Panc1 (cell line): ENCODE results near the gene USP37. TPM values are rescaled to one million over a fixed set of nuclear protein-coding genes. Genes with fewer than 3 reads are reported as not detected.

Experiments
- ATAC-seq: fragments of 200-7000 bp; cut with Tn5 transposase; 2 replicates; pipeline ENCODE4 v1.9.1; 2020; ENCODE audit warnings: mild to moderate bottlenecking, moderate library complexity
- BruUV-seq: library from RNA; stranded (reverse); fragments of 400-500 nt; replicated peaks from 2 replicates; lab custom pipeline; 2021; lab: Mats Ljungman, UMichigan
- CTCF ChIA-PET: fragments of 300-600 bp; sonication (Branson Sonifier 250); formaldehyde crosslinking; loops from one replicate; lab custom pipeline; 2022; ENCODE audit warnings: antibody characterized with exemption; lab: Charles Lee
- POLR2A ChIA-PET: fragments of 300-600 bp; sonication (Branson Sonifier 250); formaldehyde crosslinking; loops from one replicate; lab custom pipeline; 2022; ENCODE audit warnings: antibody characterized with exemption; lab: Charles Lee
- DNase-seq: peaks from one replicate; pipeline ENCODE4 v3.0.0-alpha.2; 2010; ENCODE audit warnings: low read depth, low spot score
- H3K27ac ChIP-seq: 2 replicates; pipeline ENCODE4 v1.5.1; 2011; ENCODE audit warnings: mild to moderate bottlenecking, low read length, inconsistent platforms
- H3K27me3 ChIP-seq: fragments of 200-500 bp; sonication (Bioruptor generic); 2 replicates; pipeline ENCODE4 v1.6.0; 2014; ENCODE audit warnings: low read length, inconsistent platforms; ENCODE audit not compliant: control insufficient read depth, insufficient read depth
- H3K36me3 ChIP-seq: fragments of 200-500 bp; sonication (Bioruptor generic); 2 replicates; pipeline ENCODE4 v1.5.1; 2014; ENCODE audit warnings: inconsistent platforms, mild to moderate bottlenecking, low read length, moderate library complexity; ENCODE audit not compliant: control insufficient read depth, insufficient read depth
- H3K4me1 ChIP-seq: 2 replicates; pipeline ENCODE4 v1.5.1; 2011; ENCODE audit warnings: inconsistent platforms, mild to moderate bottlenecking, low read length, moderate library complexity; ENCODE audit not compliant: control insufficient read depth, insufficient read depth
- H3K4me3 ChIP-seq, 2 experiments: 2 replicates each; pipeline ENCODE4 v1.5.1; 2011 to 2012; ENCODE audit warnings: low read depth in 2 of 2, low read length in 2 of 2, mild to moderate bottlenecking in 2 of 2, inconsistent platforms in 1 of 2, moderate library complexity in 1 of 2
- H3K9me3 ChIP-seq: fragments of 200-500 bp; sonication (Bioruptor generic); 2 replicates; pipeline ENCODE4 v1.5.1; 2014; ENCODE audit warnings: low read depth, mild to moderate bottlenecking, inconsistent platforms, low read length, moderate library complexity; ENCODE audit not compliant: control insufficient read depth, insufficient read depth
- CTCF ChIP-seq: fragments of 450-650 bp; IDR thresholded peaks from 2 replicates; pipeline ENCODE4 v1.5.1; 2017; ENCODE audit warnings: mild to moderate bottlenecking
- POLR2AphosphoS5 ChIP-seq: IDR thresholded peaks from 2 replicates; pipeline ENCODE4 v1.6.1; 2012; ENCODE audit warnings: mild to moderate bottlenecking, low read depth, low read length, moderate library complexity
- REST ChIP-seq, 2 experiments: IDR thresholded peaks; 2 replicates each; pipeline ENCODE4 v1.6.1; 2011 to 2012; ENCODE audit warnings: low read depth in 2 of 2, control low read depth in 1 of 2, low read length in 1 of 2, mild to moderate bottlenecking in 1 of 2, moderate library complexity in 1 of 2; ENCODE audit not compliant: insufficient read depth in 1 of 2
- SIN3A ChIP-seq: IDR thresholded peaks from 2 replicates; pipeline ENCODE4 v1.6.1; 2012; ENCODE audit warnings: low read depth, mild to moderate bottlenecking, low read length, moderate library complexity, borderline replicate concordance; ENCODE audit not compliant: insufficient read depth
- TCF7L2 ChIP-seq: IDR thresholded peaks from 2 replicates; pipeline ENCODE4 v1.6.1; 2011; ENCODE audit warnings: mild to moderate bottlenecking, low read depth, low read length, inconsistent platforms
- in situ Hi-C: cut with HindIII; loops from 2 replicates; pipeline ENCODE4 v1.10.0; 2016; ENCODE audit warnings: low sequenced_read_pairs, low pct_unique_long_range_greater_than_20kb
- intact Hi-C: fragments of 100-400 bp; cut with micrococcal nuclease; formaldehyde crosslinking; loops from one replicate; pipeline ENCODE4 v1.10.0; 2022; ENCODE audit not compliant: unreplicated experiment
- total RNA-seq: library from RNA; stranded (reverse); gene quantifications from one replicate; pipeline ENCODE4 v1.2.1, GENCODE V29; 2021; ENCODE audit not compliant: unreplicated experiment

USP37 gene
- total RNA-seq, 1 experiment from 2014 or later = 19.2 TPM

GRCh38 chr2:218458598-218458997, 109.6 kb downstream of the USP37 start:
- POLR2A ChIA-PET = no interaction called here
- H3K4me1 ChIP-seq = no peaks in the 10 kb centered on the region
- CTCF ChIA-PET = no interaction called here
- no peak overlapping the region for H3K27ac ChIP-seq
- intact Hi-C loops = no loop called here
- DNase-seq (no peak), ATAC-seq (no peak)
- H3K36me3 ChIP-seq = peaks cover 19% of the 10 kb centered on the region
- BruUV-seq = no TSS peak
- in situ Hi-C loops = no loop called here
- TF ChIP-seq CTCF (no peak), TCF7L2 (no peak), SIN3A (no peak), REST (IDR thresholded peaks at IDR 0.05; ENCODE audit: insufficient read depth in 1 of 2, low read depth in 2 of 2, low read length in 1 of 2) (no peak), POLR2AphosphoS5 (no peak)
- no peaks in the 10 kb centered on the region for H3K27me3 ChIP-seq
- H3K9me3 ChIP-seq = no peaks in the 10 kb centered on the region
- H3K4me3 ChIP-seq = no peak overlapping the region

GRCh38 chr2:218456849-218457248, 111.3 kb downstream of the USP37 start:
- H3K4me1 ChIP-seq = no peaks in the 10 kb centered on the region
- ChIA-PET POLR2A (no interaction called here), CTCF (no interaction called here)
- ATAC-seq (no peak), DNase-seq (no peak)
- TF ChIP-seq REST (IDR thresholded peaks at IDR 0.05; ENCODE audit: insufficient read depth in 1 of 2, low read depth in 2 of 2, low read length in 1 of 2) = no peak
- no peak for TF ChIP-seq CTCF
- no peak for TF ChIP-seq POLR2AphosphoS5
- TF ChIP-seq SIN3A = no peak
- TF ChIP-seq TCF7L2 = no peak
- H3K27ac ChIP-seq = no peak overlapping the region
- no TSS peak for BruUV-seq
- no peaks in the 10 kb centered on the region for H3K9me3 ChIP-seq
- intact Hi-C loops (no loop called here), in situ Hi-C loops (no loop called here)
- H3K4me3 ChIP-seq = no peak overlapping the region
- H3K36me3 ChIP-seq = peaks cover 22% of the 10 kb centered on the region
- H3K27me3 ChIP-seq = no peaks in the 10 kb centered on the region
